Dedifferentiated amniotic fluid mesenchymal stem cell (primary cell): Measurements from ENCODE around the gene SLC35F4.

ENCODE experiments used
- DNase-seq: peaks from one replicate; pipeline ENCODE4 v3.0.0-alpha.2; 2016; ENCODE audit errors: extremely low spot score

The SLC35F4 gene

GRCh38 chr14:57848786-57849185, 17.1 kb downstream of the SLC35F4 start:
- no peak for DNase-seq

DNA sequence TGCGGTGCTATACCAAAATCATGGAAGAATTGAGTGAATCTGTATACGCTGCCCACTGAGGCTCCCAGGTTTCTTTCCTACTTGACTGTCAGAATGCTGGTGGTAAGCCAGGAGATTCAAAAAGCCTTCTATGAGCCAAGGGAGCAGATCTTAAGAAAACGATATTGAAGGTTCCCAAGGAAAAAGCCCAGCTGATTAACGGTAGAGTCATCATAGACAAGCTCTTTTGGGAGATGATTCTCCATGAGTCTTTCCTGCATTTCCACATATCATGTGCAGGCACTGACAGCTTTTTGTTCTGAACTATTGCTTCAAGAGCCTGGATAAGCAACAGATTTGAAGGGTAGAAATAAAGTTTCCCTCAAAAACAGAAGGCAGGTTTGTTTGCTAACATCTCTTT, 17.5 kb downstream of the SLC35F4 start:
- no peak for DNase-seq

DNA sequence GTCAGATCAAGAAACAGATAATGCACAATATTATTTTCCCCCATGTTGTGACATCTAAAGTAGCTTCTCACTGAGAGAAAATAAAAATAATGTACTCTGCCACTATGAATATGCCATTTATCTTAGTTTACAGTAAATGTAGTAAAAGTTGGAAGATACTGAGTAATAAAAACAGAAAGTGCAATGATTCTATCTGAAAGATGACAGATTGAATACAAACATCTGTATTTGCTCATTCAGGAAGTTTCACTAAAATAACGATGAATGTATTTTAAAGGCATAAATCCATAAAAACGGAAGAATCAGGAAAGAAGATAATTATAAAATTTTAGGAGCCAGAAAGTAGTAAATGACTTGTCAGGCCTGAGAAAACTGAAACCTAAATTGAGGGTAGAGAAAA, 18.2 kb downstream of the SLC35F4 start:
- DNase-seq = no peak

DNA sequence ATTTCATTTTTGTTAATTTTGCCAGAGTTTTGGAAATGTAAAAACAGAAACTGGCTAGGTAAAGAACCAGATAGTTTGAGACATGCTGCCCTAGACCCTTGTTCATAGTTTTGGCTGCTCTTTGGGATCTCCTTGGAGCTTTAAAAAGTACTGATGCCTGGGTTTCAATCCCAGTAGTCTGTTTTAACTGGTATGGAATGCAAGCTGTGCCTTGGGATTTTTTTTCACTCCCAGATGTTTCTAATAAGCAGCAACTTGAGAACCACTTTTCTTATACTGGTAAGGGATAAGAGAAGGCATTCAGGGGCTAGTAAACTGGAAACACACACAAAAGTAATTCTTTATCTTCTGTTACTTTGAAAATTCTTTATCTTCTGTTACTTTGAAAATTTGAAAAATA, 18.8 kb downstream of the SLC35F4 start:
- peak; percentile 51 for DNase-seq

DNA sequence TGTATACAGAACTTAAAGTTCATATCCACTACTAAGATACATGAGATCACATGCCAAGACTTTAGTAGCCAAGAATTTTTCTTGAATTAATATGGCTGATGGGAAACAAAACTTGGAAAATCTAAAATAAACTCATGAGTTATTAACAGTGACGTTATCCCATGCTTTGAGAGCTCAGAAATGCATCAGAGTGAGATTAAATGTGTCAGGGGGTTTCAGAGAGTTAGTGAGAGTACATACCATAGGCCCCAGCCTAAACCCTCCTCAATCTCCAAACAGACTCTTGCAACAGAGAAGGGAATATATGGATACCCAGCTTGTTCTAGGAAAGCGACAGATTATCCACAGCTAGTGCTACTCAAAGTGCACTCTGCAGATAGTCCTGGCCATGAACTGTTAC, 19.3 kb downstream of the SLC35F4 start:
- DNase-seq = no peak

GRCh38 chr14:57845802-57846531, 19.9 kb downstream of the SLC35F4 start:
- no peak for DNase-seq

- no peak for DNase-seq
These were observed 20.6 kb downstream of the SLC35F4 start for GRCh38 chr14:57845316-57845715.

DNA sequence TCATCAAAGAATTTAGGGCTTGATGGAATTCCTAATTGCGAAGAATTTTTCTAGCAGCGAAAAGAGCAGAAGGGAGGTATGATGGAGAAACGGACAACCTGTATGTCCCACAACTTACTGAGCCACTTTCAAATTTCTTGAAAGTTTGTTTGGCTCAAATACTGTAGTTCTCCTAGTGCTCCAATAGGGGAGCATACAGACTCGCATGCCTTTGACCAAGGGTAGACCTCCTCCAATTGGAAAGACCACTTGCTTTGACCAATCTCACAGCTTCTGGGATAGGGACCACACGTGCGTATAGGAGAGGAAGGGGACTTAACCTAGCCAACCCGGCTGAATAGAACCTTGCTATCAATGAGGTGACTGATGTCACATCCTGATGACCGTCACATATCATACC, 28.6 kb downstream of the SLC35F4 start:
- no peak for DNase-seq

DNA sequence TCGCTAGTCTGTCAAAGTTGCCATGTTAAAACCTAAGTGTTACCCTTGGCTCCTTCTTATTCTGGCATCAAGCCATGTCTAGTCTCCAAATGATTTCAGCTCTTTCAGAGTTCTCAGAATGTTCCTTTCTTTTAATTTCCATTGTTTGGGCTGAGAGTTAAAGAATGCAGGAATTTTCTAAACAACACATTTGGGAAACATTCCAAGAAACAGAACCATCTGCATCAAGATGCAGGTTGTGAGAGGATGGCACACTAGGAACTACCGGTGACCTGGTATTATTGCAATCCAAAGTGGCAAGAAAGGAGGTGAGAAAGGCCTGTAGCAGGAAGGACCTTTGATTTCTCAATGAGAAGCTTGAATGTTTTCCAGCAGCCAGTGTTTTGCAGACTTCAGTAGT, 30.1 kb downstream of the SLC35F4 start:
- DNase-seq = no peak

- no peak for DNase-seq
These were observed 30.9 kb downstream of the SLC35F4 start for GRCh38 chr14:57834961-57835360.

DNA sequence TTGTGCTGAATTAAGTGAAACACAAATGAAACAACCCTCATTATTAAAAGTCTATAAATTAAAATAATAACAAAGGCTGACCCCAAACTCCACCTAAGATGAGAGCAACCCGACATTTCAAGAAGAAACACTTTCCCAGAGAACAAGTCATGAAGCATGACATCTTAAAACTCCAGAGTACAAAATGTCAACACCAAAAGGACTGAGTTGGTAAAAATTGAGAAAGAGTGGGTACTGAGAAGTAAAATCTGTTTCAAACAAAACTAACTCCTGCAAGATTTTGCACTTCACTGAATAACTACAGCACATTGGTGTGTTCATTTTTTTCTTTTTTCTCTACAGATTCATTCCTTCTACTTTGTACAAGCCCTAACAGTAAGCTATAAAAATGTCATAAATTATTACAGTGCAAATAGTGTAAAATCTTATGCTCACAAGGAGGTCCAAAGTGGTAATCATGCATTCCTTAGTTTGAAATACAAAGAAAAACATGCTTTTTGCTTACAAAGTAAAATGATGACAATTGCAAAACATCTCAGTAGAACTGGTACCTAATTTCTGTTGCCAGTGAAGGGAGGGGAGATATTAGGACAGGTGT, 31.8 kb downstream of the SLC35F4 start:
- no peak for DNase-seq

GRCh38 chr14:57833323-57833722, 32.6 kb downstream of the SLC35F4 start:
- DNase-seq = peak; percentile 25

GRCh38 chr14:57831981-57832380, 33.9 kb downstream of the SLC35F4 start:
- DNase-seq = no peak

GRCh38 chr14:57828713-57829112, 37.2 kb downstream of the SLC35F4 start:
- no peak for DNase-seq

DNA sequence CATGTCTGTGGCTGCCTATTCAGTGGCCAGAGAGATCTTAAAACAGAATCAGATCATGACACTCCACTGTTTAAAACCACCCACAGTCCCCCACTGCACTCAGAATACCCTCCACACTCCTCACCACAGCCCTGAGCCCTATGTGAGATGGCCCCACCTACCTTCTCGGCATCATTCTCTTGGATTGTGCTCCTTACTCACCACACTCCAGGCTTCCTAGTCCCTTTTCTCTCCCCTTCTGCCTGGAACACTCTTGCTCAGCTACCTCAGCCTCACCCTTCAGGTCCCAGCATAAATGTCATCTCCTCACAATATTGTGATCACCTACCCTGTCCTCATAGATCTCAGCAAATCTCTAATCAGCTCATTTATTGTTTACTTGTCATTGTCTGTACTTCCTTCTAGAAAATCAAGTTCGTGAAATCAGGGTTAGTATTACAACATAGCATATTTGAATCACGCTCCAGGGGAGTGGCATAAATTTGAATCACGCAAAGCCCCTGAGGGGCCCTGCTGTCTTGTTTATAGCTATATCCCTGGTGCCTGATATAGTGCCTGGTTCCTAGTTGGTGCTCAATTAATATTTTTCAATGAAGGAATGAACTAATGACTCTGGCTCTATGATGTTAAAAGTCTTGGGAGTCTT, 42.8 kb downstream of the SLC35F4 start:
- DNase-seq = no peak

DNA sequence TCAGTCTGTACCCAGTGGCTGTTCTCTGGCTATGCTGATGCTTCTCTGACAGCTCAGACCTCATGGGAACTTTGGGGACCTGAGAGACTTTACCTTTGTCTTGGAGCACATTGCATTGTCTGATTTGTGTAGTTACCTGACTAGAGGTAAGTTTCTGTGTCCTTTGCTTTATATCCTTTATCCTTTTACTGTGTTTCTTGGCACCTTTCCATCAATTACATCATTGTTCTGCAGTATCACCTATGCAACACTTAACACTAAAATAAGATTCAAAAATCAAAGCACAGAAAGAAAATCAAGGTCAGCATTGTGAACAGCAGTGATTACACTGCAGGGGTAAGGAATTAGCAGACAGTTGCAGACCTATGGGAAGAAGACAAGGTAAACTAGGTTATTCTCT, 43.8 kb downstream of the SLC35F4 start:
- no peak for DNase-seq

- no peak for DNase-seq
These were observed 45.3 kb downstream of the SLC35F4 start for GRCh38 chr14:57820581-57820980.

DNA sequence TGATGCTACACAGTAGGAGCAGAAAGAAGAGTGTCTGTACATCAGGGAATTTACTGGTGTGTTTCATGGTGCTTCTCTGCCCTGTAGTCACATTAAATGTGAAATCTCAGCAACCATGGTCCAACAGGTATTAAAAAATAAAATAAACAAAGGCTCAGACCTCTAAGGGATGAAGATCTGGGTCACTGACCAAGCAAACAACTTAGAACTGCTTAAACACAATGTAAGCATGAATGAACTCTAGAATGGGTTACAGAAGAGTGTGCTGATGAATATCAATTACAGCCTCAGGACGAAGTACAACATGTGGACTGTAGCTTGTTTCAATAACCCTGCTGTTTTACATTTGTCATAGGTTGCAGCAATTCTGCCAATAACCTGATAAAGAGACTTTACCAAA, 47.4 kb downstream of the SLC35F4 start:
- no peak for DNase-seq

- no peak for DNase-seq
These were observed 49.2 kb downstream of the SLC35F4 start for GRCh38 chr14:57816568-57817284.

DNA sequence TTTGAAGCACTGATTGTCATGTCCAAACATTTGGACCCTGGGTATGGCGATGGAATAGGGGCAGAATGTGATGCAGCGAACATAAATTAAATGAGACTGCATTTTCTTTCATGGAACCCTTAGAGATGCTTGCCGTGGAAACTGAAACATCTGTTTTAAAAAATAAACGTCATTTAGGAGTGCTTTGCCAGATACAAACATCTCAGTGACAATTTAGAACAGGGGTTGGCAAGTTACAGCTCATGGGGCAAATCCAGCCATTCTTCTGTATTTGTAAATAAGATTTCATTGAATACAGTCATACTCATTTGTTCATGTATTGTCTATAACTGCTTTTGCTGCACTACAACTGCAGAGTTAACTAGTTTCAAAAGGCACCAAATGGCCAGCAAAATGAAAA, 51.2 kb downstream of the SLC35F4 start:
- no peak for DNase-seq

DNA sequence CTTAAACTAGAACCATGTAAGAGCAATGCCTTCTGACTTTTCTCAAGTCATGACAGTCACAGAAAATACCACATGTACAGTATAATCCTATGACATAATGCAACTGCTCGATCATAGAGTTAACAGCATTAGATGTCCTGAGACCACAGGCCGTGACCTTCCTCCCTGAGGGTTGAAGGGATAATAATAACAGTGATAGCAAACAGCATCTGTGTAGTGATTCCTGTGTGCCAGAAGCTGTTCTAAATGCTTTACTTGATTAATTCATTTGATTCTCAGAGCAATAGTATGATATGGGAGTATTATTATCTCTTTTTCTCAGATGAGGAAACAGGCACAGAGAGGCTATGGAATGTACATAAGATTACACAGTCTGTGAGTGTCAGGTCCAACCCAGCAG, 53.2 kb downstream of the SLC35F4 start:
- no peak for DNase-seq

DNA sequence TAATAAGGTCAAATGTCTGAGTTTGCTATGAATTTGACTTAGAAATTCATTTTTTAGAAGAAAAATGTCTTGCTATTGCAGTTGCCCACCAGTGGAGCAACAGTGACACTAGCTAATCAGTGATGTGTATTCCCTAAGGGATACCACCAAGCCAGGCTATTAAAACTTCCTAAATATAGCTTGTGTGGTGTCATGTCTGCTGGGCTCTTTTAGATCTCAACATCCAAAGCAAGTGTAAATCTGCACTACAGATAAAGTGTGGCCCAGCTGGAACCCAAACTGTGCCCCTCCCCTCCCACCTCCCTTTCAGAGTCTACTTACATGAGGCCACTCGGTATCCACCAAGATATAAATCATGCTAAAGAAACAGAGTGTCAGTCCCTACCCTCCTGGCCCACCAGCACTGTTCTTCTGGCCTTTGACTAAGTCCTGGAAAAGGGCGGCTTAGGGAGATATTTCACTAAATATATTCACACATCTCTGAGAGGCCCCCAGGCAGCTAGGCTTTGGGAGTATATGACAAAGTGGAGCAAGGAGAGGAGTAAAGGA, 53.8 kb downstream of the SLC35F4 start:
- DNase-seq = no peak
